ENCODE measurements around the gene DMWD. TPM values are rescaled to one million over a fixed set of nuclear protein-coding genes. Genes with fewer than 3 reads are reported as not detected.

Gene DMWD
- total and polyA plus RNA-seq, 2 donors (not counting 1 experiment from before 2014, with no cell fraction given) = 25.1 to 86.4 TPM

DNA sequence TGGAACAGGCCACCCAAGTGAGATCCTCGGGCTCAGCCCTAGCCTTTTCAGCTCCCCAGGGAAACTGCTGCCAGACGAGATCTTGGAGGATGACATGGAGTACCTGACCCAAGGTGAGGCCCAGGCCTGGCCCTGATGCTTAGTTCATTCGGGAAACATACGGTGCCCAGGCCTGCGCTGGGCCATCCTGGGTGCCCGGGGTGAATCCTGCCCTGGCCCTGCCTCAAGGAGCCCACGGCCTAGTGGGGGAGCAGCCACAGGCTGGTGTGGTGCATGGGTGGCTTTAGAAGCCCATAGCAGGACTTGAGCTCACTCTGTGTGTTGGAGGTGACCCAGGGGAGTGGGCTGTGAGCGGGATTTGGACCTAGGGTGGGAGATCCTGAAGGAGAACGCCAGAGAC is 33.7 kb downstream of the DMWD start:
- POLR2A ChIA-PET = interaction anchor here (0.6 kb wide), 1 partner anchor 229 kb away, joined by 3 read pairs; no protein-coding TSS in a partner anchor
- intact Hi-C loops (cut with micrococcal nuclease) = no loop called here
- H3K27ac Mint-ChIP-seq = no peak overlapping the region

DNA sequence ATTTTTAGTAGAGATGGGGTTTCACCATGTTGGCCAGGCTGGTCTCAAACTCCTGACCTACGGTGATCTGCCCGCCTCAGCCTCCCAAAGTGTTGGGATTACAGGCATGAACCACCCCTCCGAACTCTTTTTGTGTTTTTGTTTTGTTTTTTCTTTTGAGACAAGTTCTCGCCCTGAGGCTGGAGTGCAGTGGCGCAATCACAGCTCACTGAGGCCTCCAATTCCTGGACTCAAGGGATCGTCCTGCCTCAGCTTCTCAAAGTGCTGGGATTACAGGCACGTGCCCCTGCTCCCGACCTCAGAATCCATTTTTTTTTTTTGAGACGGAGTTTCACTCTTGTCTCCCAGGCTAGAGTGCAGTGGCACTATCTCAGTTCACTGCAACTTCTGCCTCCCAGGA is 35.0 kb downstream of the DMWD start:
- Mint-ChIP-seq H3K27me3 (peaks cover 9% of the 10 kb centered on the region), H3K4me3 (no peak overlapping the region), H3K9me3 (ENCODE audit: insufficient read depth) (no peaks in the 10 kb centered on the region), H3K4me1 (no peaks in the 10 kb centered on the region), H3K27ac (no peak overlapping the region)
- H3K79me2 ChIP-seq (ENCODE audit: control insufficient read depth, insufficient read depth, low read length) = no peaks in the 10 kb centered on the region
- intact Hi-C loops (cut with micrococcal nuclease) = no loop called here
- H3K27ac ChIP-seq (ENCODE audit: low read length in 2 of 2) = no peak overlapping the region
- no peaks in the 10 kb centered on the region for H4K20me1 ChIP-seq (ENCODE audit: control insufficient read depth, insufficient read depth, low read length, poor library complexity, severe bottlenecking)
- no peaks in the 10 kb centered on the region for H3K4me1 ChIP-seq (ENCODE audit: control insufficient read depth in 2 of 2, insufficient read depth in 2 of 2, low read length in 2 of 2)
- 88% methylated on average over 6 of the region's 9 CpGs for WGBS (ENCODE audit: insufficient coverage)
- H3K27me3 ChIP-seq (replicated peaks in 1 of 4; ENCODE audit: control extremely low read depth in 1 of 4, control insufficient read depth in 3 of 4, insufficient read depth in 4 of 4, low read length in 3 of 4) = peaks cover 0 to 5% (median 0%) of the 10 kb centered on the region in 4 experiments
- no peaks in the 10 kb centered on the region for H3K36me3 ChIP-seq (replicated peaks in 1 of 2; ENCODE audit: control extremely low read depth in 1 of 2, control insufficient read depth in 1 of 2, extremely low read depth in 1 of 2, insufficient read depth in 2 of 2, low read length in 1 of 2)
- ChIA-PET CTCF (no interaction called here), POLR2A (no interaction called here)
- H3K4me3 ChIP-seq (ENCODE audit: control extremely low read depth in 1 of 5, extremely low read depth in 1 of 5, insufficient read depth in 1 of 5, low read depth in 2 of 5, low read length in 4 of 5) = no peak overlapping the region
- DNase-seq = no peak
- no peak for ATAC-seq (ENCODE audit: low read depth)
- TF ChIP-seq, protein P1, sequence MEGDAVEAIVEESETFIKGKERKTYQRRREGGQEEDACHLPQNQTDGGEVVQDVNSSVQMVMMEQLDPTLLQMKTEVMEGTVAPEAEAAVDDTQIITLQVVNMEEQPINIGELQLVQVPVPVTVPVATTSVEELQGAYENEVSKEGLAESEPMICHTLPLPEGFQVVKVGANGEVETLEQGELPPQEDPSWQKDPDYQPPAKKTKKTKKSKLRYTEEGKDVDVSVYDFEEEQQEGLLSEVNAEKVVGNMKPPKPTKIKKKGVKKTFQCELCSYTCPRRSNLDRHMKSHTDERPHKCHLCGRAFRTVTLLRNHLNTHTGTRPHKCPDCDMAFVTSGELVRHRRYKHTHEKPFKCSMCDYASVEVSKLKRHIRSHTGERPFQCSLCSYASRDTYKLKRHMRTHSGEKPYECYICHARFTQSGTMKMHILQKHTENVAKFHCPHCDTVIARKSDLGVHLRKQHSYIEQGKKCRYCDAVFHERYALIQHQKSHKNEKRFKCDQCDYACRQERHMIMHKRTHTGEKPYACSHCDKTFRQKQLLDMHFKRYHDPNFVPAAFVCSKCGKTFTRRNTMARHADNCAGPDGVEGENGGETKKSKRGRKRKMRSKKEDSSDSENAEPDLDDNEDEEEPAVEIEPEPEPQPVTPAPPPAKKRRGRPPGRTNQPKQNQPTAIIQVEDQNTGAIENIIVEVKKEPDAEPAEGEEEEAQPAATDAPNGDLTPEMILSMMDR (IDR thresholded peaks at IDR 0.05) = no peak
- TF ChIP-seq EZH2 (IDR thresholded peaks at IDR 0.05; ENCODE audit: borderline replicate concordance, insufficient read depth, low read depth, low read length, poor library complexity, severe bottlenecking) = no peak
- H2AFZ ChIP-seq (ENCODE audit: insufficient read depth, low read depth, low read length, poor library complexity, severe bottlenecking) = no peak overlapping the region
- no peak overlapping the region for H3K4me2 ChIP-seq (replicated peaks; ENCODE audit: low read depth, low read length, poor library complexity, severe bottlenecking)
- H3K9ac ChIP-seq (ENCODE audit: low read length) = no peak overlapping the region
- H3K9me3 ChIP-seq (ENCODE audit: control extremely low read depth in 1 of 3, control insufficient read depth in 2 of 3, insufficient read depth in 1 of 3, low read length in 2 of 3) = no peaks in the 10 kb centered on the region

More for the DNA sequence above, 33.7 kb downstream of the DMWD start:
- Histone ChIP-seq H3K4me3 (ENCODE audit: control extremely low read depth in 1 of 5, extremely low read depth in 1 of 5, insufficient read depth in 1 of 5, low read depth in 2 of 5, low read length in 4 of 5) (no peak overlapping the region), H2AFZ (ENCODE audit: insufficient read depth, low read depth, low read length, poor library complexity, severe bottlenecking) (no peak overlapping the region), H3K9me3 (ENCODE audit: control extremely low read depth in 1 of 3, control insufficient read depth in 2 of 3, insufficient read depth in 1 of 3, low read length in 2 of 3) (no peaks in the 10 kb centered on the region), H3K27me3 (replicated peaks in 1 of 4; ENCODE audit: control extremely low read depth in 1 of 4, control insufficient read depth in 3 of 4, insufficient read depth in 4 of 4, low read length in 3 of 4) (peaks cover 0 to 9% (median 0%) of the 10 kb centered on the region in 4 experiments), H3K27ac (ENCODE audit: low read length in 2 of 2) (no peak overlapping the region), H4K20me1 (ENCODE audit: control insufficient read depth, insufficient read depth, low read length, poor library complexity, severe bottlenecking) (no peaks in the 10 kb centered on the region), H3K4me1 (ENCODE audit: control insufficient read depth in 2 of 2, insufficient read depth in 2 of 2, low read length in 2 of 2) (no peaks in the 10 kb centered on the region), H3K36me3 (replicated peaks in 1 of 2; ENCODE audit: control extremely low read depth in 1 of 2, control insufficient read depth in 1 of 2, extremely low read depth in 1 of 2, insufficient read depth in 2 of 2, low read length in 1 of 2) (no peaks in the 10 kb centered on the region), H3K4me2 (replicated peaks; ENCODE audit: low read depth, low read length, poor library complexity, severe bottlenecking) (no peak overlapping the region), H3K9ac (ENCODE audit: low read length) (no peak overlapping the region), H3K79me2 (ENCODE audit: control insufficient read depth, insufficient read depth, low read length) (no peaks in the 10 kb centered on the region)
- DNase-seq = no peak
- no peaks in the 10 kb centered on the region for H3K4me1 Mint-ChIP-seq
- TF ChIP-seq EZH2 (IDR thresholded peaks at IDR 0.05; ENCODE audit: borderline replicate concordance, insufficient read depth, low read depth, low read length, poor library complexity, severe bottlenecking) = no peak
- TF ChIP-seq, protein P1 (IDR thresholded peaks at IDR 0.05) = no peak
- CTCF ChIA-PET = no interaction called here
- H3K9me3 Mint-ChIP-seq (ENCODE audit: insufficient read depth) = no peaks in the 10 kb centered on the region
- ATAC-seq (ENCODE audit: low read depth) = no peak
- WGBS (ENCODE audit: insufficient coverage) = 92% methylated on average over 7 of the region's 9 CpGs
- peaks cover 13% of the 10 kb centered on the region for H3K27me3 Mint-ChIP-seq
- H3K4me3 Mint-ChIP-seq = no peak overlapping the region
